ENCODE results near the gene CFAP92. TPM values are rescaled to one million over a fixed set of nuclear protein-coding genes. Genes with fewer than 3 reads are reported as not detected.

The CFAP92 gene
- total RNA-seq, 1 donor from 2014 or later = 3.7 TPM

DNA sequence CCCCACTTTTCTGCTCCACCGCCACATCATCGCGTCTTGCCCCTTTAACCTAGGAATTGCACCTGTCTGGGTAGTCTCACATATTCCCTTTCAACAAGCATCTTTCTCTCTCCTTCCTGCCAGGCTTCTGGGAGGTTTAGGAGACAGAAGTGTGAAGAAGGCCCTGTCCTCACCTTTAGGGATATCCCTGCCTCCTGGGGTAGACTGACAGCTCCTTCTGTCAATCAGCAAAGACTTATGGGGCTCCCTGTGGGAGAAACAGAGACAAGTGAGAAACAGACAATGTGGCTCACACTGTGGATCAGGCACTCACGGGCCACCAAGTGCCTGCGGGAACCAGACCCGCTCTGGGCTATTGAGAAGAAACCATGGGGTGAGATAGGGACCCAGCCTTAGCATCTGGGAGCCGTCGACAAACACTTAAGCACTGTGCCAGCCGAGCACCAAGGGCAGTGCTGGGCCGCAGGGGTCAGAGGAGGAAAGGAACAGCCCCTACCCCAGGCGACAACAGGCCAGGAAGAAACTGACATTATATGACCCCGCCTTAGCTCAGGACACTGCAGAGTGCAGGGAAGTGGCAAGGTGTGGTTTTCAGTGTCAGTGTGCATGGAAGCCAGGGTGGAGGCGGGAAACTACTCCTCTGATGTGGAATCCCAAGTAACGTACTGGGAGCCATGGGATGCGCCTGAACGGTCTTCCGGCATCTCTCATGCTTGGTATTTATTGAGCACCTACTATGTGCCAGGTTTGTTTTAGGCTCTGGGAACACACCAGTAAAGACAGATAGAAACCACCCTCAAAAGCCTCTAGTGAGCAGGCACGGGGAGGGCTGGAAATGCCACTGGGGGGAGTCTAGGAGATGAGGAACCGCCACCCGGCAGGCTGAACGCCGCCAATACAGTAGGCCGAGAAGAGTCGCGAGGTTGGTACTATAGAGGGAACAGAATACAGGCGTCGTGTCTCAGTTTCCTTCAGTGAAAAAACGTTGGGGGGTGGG, 9.0 kb upstream of the CFAP92 start:
- DNase-seq (ENCODE audit: low spot score) = no peak
- Mint-ChIP-seq H3K9me3 (ENCODE audit: unreplicated experiment) (no peaks in the 10 kb centered on the region), H3K4me1 (ENCODE audit: unreplicated experiment) (peaks cover 50% of the 10 kb centered on the region), H3K4me3 (ENCODE audit: unreplicated experiment) (peak overlapping the region; percentile 90), H3K27ac (ENCODE audit: unreplicated experiment) (no peak overlapping the region), H3K27me3 (ENCODE audit: unreplicated experiment) (peaks cover 19% of the 10 kb centered on the region), H3K36me3 (ENCODE audit: low read depth, unreplicated experiment) (peaks cover 24% of the 10 kb centered on the region)
- TF ChIP-seq, protein P1, sequence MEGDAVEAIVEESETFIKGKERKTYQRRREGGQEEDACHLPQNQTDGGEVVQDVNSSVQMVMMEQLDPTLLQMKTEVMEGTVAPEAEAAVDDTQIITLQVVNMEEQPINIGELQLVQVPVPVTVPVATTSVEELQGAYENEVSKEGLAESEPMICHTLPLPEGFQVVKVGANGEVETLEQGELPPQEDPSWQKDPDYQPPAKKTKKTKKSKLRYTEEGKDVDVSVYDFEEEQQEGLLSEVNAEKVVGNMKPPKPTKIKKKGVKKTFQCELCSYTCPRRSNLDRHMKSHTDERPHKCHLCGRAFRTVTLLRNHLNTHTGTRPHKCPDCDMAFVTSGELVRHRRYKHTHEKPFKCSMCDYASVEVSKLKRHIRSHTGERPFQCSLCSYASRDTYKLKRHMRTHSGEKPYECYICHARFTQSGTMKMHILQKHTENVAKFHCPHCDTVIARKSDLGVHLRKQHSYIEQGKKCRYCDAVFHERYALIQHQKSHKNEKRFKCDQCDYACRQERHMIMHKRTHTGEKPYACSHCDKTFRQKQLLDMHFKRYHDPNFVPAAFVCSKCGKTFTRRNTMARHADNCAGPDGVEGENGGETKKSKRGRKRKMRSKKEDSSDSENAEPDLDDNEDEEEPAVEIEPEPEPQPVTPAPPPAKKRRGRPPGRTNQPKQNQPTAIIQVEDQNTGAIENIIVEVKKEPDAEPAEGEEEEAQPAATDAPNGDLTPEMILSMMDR (IDR thresholded peaks at IDR 0.05; ENCODE audit: unreplicated experiment) = no peak

DNA sequence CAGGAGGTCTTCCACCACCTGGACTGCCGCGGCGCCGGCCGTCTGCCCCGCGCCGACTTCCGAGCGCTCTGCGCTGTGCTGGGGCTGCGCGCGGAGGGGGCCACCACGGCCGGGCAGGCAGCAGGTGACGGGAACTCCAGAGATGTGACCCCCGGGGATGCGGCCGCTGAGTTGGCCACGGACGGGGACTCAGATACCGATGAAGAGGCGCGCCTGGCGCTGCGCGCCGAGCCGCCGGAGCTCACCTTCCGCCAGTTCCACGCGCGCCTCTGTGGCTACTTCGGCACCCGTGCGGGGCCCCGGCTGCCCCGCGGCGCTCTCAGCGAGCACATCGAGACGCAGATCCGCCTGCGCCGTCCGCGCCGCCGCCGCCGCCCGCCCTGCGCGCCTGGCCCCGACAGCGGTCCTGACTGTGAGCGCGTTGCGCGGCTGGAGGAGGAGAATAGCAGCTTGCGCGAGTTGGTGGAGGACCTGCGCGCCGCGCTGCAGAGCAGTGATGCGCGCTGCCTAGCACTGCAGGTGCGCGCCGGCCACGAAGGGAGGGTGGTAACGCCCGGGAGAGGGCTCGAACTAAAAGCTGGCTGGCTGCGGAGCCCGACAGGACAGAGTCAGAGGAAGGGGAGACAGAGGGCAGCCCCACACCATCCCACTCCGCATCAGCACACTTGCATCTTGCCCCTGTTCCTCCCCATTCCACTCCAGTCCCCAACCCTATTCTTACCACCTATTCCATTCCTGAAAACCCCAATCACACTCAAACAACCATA, 8.1 kb upstream of the CFAP92 start:
- Mint-ChIP-seq H3K36me3 (ENCODE audit: low read depth, unreplicated experiment) (peaks cover 17% of the 10 kb centered on the region), H3K27me3 (ENCODE audit: unreplicated experiment) (peaks cover 22% of the 10 kb centered on the region), H3K27ac (ENCODE audit: unreplicated experiment) (no peak overlapping the region), H3K4me1 (ENCODE audit: unreplicated experiment) (peaks cover 50% of the 10 kb centered on the region), H3K9me3 (ENCODE audit: unreplicated experiment) (no peaks in the 10 kb centered on the region), H3K4me3 (ENCODE audit: unreplicated experiment) (peak overlapping the region; percentile 90)
- TF ChIP-seq, protein P1 (IDR thresholded peaks at IDR 0.05; ENCODE audit: unreplicated experiment) = no peak
- peak; percentile 58 for DNase-seq (ENCODE audit: low spot score)

DNA sequence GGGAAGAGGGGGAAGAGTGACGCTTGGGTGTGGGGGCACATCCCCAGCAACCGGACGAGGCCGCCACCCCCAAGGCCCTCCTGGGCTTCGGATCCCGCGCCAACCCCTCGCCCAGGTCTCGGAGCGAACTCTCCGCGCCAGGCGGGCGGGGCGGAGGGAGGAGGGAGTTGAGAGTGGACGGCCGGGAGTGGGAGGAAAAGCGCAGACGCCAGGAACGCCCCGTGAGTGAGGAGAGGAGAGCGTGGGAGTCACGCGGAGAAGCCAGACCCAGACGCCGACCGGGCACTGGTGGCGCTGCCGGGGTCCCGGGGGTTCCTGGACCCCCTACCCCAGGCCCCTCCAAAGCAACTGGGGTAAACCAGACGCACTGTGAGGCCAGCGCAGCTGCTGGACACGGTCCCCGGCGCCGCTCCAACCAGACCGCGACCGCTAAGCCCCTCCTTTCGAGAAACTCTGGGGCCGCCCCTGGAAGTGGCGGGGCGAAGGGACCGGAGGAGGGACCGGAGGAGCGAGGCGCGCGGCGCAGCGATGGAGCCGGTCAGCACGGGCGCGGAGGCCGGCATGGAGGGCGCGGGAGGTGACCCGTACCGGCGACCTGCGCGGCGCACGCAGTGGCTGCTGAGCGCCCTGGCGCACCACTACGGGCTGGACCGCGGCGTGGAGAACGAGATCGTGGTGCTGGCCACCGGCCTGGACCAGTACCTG, 7.4 kb upstream of the CFAP92 start, which contains the start of gene EFCC1:
Gene EFCC1, plus strand, starts transcription at position 204 of the 705 bp plus-strand sequence. Its CDS starts 325 bp downstream, at position 529.
- peaks cover 22% of the 10 kb centered on the region for H3K27me3 Mint-ChIP-seq (ENCODE audit: unreplicated experiment)
- peak; percentile 65 for DNase-seq (ENCODE audit: low spot score)

DNA sequence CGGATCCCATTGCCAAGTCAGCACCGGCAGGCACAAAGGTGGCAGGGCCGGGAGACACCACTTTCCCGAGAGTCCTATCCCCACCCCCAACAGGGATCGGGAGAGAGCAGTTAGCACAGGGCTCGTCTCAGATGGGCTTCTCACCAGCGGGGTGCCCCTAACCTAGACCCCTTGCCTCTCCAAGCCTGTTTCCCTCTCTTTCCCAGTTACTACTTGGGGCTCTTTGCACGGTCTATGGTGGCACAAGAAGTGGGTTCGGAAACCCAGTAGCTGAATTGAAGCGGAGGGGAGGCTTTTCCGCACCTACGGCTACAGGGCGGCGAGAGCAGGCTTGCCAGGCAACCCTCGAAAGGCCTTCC, 6.8 kb upstream of the CFAP92 start:
- DNase-seq (ENCODE audit: low spot score) = no peak
- Mint-ChIP-seq H3K27ac (ENCODE audit: unreplicated experiment) (peak overlapping the region; percentile 39), H3K27me3 (ENCODE audit: unreplicated experiment) (peaks cover 24% of the 10 kb centered on the region), H3K4me1 (ENCODE audit: unreplicated experiment) (peaks cover 43% of the 10 kb centered on the region), H3K9me3 (ENCODE audit: unreplicated experiment) (no peaks in the 10 kb centered on the region), H3K4me3 (ENCODE audit: unreplicated experiment) (peak overlapping the region; percentile 89), H3K36me3 (ENCODE audit: low read depth, unreplicated experiment) (peaks cover 17% of the 10 kb centered on the region)
- TF ChIP-seq, protein P1 (IDR thresholded peaks at IDR 0.05; ENCODE audit: unreplicated experiment) = no peak

More for the DNA sequence above, 7.4 kb upstream of the CFAP92 start, which contains the start of gene EFCC1:
- TF ChIP-seq, protein P1 (IDR thresholded peaks at IDR 0.05; ENCODE audit: unreplicated experiment) = no peak
- Mint-ChIP-seq H3K27ac (ENCODE audit: unreplicated experiment) (peak within 1 kb of the TSS; percentile 39), H3K36me3 (ENCODE audit: low read depth, unreplicated experiment) (peaks cover 17% of the 10 kb centered on the region), H3K4me3 (ENCODE audit: unreplicated experiment) (peak within 1 kb of the TSS; percentile 90), H3K4me1 (ENCODE audit: unreplicated experiment) (peaks cover 48% of the 10 kb centered on the region), H3K9me3 (ENCODE audit: unreplicated experiment) (no peaks in the 10 kb centered on the region)

Data from endothelial cell (in vitro differentiated cells).